Mucosa of stomach (tissue), 1 donor: Measurements from ENCODE around the gene BCL2L1.
"Not testable (repeated sequence)": the region's sequence is repeated elsewhere in the genome, so short reads cannot be mapped to it uniquely, and the experiment has no call there.

Source experiments
- H3K27me3 ChIP-seq: one replicate; pipeline ENCODE4 v1.7.0; 2013; ENCODE audit warnings: mild to moderate bottlenecking, low read length; ENCODE audit not compliant: control insufficient read depth, insufficient read depth
- H3K36me3 ChIP-seq: one replicate; pipeline ENCODE4 v1.7.0; 2013; ENCODE audit warnings: low read length; ENCODE audit not compliant: control insufficient read depth, insufficient read depth
- H3K4me1 ChIP-seq: one replicate; pipeline ENCODE4 v1.7.0; 2013; ENCODE audit warnings: mild to moderate bottlenecking, low read length; ENCODE audit not compliant: control insufficient read depth, insufficient read depth
- H3K4me3 ChIP-seq: one replicate; pipeline ENCODE4 v1.7.0; 2013; ENCODE audit warnings: low read length
- H3K9ac ChIP-seq: one replicate; pipeline ENCODE4 v1.7.0; 2013; ENCODE audit warnings: mild to moderate bottlenecking, low read length, moderate library complexity
- H3K9me3 ChIP-seq: one replicate; pipeline ENCODE4 v1.7.0; 2013; ENCODE audit warnings: mild to moderate bottlenecking, low read length, moderate library complexity; ENCODE audit not compliant: control insufficient read depth
- donor health status: Pancreatic carcinoma.

BCL2L1 gene

GRCh38 chr20:31747640-31748039, 25.0 kb upstream of the BCL2L1 start:
- no peaks in the 10 kb centered on the region for H3K27me3 ChIP-seq
- no peaks in the 10 kb centered on the region for H3K9me3 ChIP-seq
- H3K4me1 ChIP-seq = no peaks in the 10 kb centered on the region
- H3K36me3 ChIP-seq = no peaks in the 10 kb centered on the region
- H3K4me3 ChIP-seq = no peak overlapping the region
- no peak overlapping the region for H3K9ac ChIP-seq

DNA sequence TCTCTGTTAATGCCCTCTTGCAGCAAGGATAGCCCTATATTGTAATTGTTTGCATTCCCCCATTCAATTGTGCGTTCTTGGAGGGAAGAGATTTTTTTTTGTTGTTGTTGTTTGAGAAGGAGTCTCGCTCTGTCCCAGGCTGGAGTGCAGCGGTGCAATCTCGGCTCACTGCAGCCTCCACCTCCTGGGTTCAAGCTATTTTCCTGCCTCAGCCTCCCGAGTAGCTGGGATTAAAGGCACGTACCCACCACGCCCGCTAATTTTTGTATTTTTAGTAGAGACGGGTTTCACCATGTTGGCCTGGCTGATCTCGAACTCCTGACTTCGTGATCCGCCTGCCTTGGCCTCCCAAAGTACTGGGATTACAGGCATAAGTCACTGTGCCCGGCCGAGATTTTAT, 24.4 kb upstream of the BCL2L1 start:
- H3K4me1 ChIP-seq, H3K36me3 ChIP-seq, H3K9me3 ChIP-seq, H3K4me3 ChIP-seq, H3K9ac ChIP-seq, H3K27me3 ChIP-seq: not testable (repeated sequence)

DNA sequence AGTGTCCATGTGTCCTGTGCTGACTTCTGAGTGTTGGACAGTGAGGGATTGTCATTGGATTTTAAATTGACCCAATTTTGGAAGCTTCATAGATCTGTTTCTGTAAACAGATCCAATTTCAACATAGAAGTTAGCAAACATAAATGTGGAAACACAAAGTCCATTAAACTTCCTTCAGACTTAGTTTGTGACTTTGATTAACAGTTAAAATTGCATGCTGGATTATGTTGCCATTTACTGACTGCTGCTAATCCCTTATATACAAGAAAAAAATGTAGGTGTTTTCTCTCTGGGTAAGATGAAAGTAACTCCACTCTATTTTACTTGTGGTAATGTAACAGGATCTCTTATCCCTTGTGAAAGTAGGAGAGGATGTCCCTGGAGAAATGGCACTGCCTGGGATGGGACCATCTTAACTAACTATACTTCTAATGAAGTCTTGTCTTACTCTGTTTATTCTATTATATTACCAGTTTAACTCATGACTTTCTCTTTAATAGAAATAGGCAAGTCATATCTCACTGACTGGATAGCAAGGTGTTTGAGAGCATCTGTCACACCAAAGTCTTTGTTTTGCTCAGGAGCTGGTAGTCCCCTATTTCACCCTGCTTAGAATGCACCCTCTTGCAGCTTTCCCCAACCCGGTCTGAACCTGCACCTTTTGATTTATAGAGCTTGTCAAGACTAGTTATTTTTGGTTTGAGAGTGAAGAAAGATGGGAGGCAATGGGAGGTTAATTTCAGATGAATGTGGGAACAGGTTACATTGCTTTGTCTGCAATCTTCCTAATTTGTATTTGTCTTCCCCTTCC, 23.6 kb upstream of the BCL2L1 start:
- Histone ChIP-seq H3K9me3 (no peaks in the 10 kb centered on the region), H3K36me3 (no peaks in the 10 kb centered on the region), H3K4me3 (no peak overlapping the region), H3K9ac (no peak overlapping the region), H3K4me1 (no peaks in the 10 kb centered on the region), H3K27me3 (no peaks in the 10 kb centered on the region)

DNA sequence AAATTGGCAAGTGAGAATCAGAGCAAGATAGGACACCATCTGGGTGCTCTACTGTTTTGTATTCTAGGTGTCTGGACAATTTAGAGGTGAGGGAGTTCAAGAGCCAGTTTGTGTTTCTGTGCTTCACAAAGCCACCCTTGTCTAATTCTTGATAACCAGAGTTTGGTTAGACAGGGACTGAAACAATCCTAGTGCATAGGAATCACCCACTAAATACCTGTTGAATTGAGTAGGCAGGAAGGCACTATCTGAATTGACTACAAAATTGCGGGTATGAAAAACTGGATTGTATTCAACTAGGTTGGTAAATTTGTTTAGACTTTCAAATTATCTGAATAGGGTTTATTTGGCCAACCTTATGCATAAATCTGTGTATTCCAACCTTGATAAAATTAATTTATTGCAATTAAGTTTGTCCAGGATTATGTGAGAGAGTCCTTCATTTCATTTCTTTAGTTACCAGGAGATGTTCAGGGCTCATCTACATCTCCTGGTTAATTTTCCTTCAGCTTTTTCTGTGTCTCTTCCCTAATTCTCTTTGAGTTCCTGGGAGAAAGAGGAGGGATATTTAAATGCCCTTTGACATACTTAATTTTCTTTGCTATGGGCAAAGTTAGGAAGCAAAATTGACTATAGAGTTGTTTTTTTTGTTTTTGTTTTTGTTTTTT, 18.1 kb upstream of the BCL2L1 start:
- Histone ChIP-seq H3K4me1 (no peaks in the 10 kb centered on the region), H3K27me3 (no peaks in the 10 kb centered on the region), H3K9me3 (no peaks in the 10 kb centered on the region), H3K9ac (peak overlapping the region; percentile 82), H3K36me3 (no peaks in the 10 kb centered on the region), H3K4me3 (no peak overlapping the region)

DNA sequence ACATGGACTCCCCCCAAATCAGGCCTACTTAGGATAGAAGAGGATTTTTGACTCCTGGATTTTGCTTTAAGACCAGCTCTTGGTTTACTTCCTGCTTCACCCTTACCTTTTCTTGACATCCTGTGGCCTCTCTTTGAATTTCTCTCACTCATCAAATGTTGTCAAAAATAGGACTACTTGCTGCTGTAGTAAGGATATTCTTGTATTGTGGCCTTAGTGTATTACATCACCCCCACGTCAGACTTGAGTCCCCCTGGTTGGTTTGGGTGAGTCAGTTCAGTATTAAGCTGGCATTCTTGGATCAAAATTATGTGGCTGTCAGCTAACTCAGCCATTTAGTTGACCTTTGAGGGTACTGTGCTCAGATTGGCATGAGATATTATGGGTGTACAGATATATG, 17.5 kb upstream of the BCL2L1 start:
- Histone ChIP-seq H3K4me1 (no peaks in the 10 kb centered on the region), H3K9ac (peak overlapping the region; percentile 82), H3K27me3 (no peaks in the 10 kb centered on the region), H3K9me3 (no peaks in the 10 kb centered on the region), H3K4me3 (peak overlapping the region; percentile 32), H3K36me3 (no peaks in the 10 kb centered on the region)

DNA sequence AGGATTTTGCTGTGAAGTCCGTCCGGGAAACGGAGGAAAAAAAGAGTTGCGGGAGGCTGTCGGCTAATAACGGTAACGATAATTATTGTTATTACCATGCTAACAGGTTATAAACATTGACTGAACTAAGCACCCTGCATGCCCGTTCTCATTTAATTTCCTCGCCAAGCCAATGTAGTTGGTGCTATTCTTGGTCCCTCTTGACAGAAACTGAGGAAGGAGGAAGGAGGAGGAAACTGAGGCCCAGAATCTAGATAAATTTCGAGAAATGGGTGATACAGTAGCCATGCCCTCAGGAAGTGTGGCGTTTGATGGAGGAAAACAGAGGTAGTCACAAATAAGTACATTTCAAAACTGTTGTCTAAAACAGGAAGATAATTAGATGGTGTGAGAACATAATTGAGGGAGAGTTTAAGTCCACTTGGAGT, 16.9 kb upstream of the BCL2L1 start:
- no peaks in the 10 kb centered on the region for H3K4me1 ChIP-seq
- H3K9ac ChIP-seq = peak overlapping the region; percentile 82
- H3K9me3 ChIP-seq = no peaks in the 10 kb centered on the region
- no peaks in the 10 kb centered on the region for H3K36me3 ChIP-seq
- peak overlapping the region; percentile 32 for H3K4me3 ChIP-seq
- no peaks in the 10 kb centered on the region for H3K27me3 ChIP-seq

- Histone ChIP-seq H3K36me3 (no peaks in the 10 kb centered on the region), H3K9ac (peak within 1 kb of the TSS; percentile 82), H3K4me1 (no peaks in the 10 kb centered on the region), H3K27me3 (no peaks in the 10 kb centered on the region), H3K9me3 (no peaks in the 10 kb centered on the region), H3K4me3 (peak within 1 kb of the TSS; percentile 32)
Measured at GRCh38 chr20:31738729-31739549, 16.3 kb upstream of the BCL2L1 start, which contains the start of gene TPX2. TPX2 (plus strand) TSS chr20:31739290; CDS start chr20:31757477, 18,187 bp downstream.

DNA sequence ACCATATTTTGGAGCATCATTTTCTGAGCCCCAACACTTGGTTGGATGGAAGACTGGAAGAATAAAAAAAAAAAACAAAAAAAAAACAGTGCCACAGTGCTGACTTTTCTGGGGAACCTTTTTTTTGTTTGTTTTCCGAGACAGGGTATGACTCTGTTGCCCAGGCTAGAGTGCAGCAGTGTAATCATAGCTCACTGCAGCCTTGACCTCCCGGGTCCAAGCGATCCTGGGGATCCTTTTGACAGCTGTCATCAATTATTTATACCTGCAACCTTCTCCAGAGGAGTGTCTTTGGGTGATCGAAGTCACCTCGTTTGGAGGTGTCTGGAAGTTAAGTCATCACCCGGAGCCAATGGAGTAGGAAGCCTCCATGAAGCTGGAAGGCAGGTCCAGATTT, 8.7 kb upstream of the BCL2L1 start:
- H3K36me3 ChIP-seq = no peaks in the 10 kb centered on the region
- no peaks in the 10 kb centered on the region for H3K9me3 ChIP-seq
- no peak overlapping the region for H3K9ac ChIP-seq
- no peaks in the 10 kb centered on the region for H3K27me3 ChIP-seq
- no peaks in the 10 kb centered on the region for H3K4me1 ChIP-seq
- H3K4me3 ChIP-seq = no peak overlapping the region

GRCh38 chr20:31723319-31724078, 831 bp upstream of the BCL2L1 start:
- peaks cover 4% of the 10 kb centered on the region for H3K36me3 ChIP-seq
- peaks cover 29% of the 10 kb centered on the region for H3K4me1 ChIP-seq
- peak overlapping the region; percentile 61 for H3K4me3 ChIP-seq
- H3K9me3 ChIP-seq = no peaks in the 10 kb centered on the region
- no peaks in the 10 kb centered on the region for H3K27me3 ChIP-seq
- H3K9ac ChIP-seq = peak overlapping the region; percentile 100

GRCh38 chr20:31723069-31723318, 326 bp upstream of the BCL2L1 start:
- H3K4me1 ChIP-seq = peaks cover 34% of the 10 kb centered on the region
- H3K36me3 ChIP-seq = peaks cover 4% of the 10 kb centered on the region
- peak overlapping the region; percentile 61 for H3K4me3 ChIP-seq

DNA sequence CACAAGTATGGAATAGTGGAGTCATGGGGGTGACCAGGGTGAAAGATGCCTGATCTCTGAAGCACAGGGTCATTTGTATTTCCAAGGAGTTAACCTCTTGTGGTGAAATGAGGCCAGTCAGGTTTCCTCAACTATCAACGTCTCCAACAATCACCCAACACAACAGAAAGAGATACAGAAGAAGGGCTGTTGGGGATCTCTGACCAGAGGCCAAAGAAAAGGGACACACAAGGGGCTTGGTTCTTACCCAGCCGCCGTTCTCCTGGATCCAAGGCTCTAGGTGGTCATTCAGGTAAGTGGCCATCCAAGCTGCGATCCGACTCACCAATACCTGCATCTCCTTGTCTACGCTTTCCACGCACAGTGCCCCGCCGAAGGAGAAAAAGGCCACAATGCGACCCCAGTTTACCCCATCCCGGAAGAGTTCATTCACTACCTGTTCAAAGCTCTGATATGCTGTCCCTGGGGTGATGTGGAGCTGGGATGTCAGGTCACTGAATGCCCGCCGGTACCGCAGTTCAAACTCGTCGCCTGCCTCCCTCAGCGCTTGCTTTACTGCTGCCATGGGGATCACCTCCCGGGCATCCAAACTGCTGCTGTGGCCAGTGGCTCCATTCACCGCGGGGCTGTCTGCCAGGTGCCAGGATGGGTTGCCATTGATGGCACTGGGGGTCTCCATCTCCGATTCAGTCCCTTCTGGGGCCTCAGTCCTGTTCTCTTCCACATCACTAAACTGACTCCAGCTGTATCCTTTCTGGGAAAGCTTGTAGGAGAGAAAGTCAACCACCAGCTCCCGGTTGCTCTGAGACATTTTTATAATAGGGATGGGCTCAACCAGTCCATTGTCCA, 1.0 kb downstream of the BCL2L1 start:
- H3K36me3 ChIP-seq = peaks cover 5% of the 10 kb centered on the region
- H3K9ac ChIP-seq = peak overlapping the region; percentile 100
- H3K9me3 ChIP-seq = no peaks in the 10 kb centered on the region
- H3K27me3 ChIP-seq = no peaks in the 10 kb centered on the region
- H3K4me3 ChIP-seq = peak overlapping the region; percentile 61
- peaks cover 48% of the 10 kb centered on the region for H3K4me1 ChIP-seq

More at GRCh38 chr20:31723069-31723318, 326 bp upstream of the BCL2L1 start:
- H3K9me3 ChIP-seq = no peaks in the 10 kb centered on the region
- peak overlapping the region; percentile 100 for H3K9ac ChIP-seq
- H3K27me3 ChIP-seq = no peaks in the 10 kb centered on the region
